ENCODE measurements around the gene NHEJ1.

Gene NHEJ1

GRCh38 chr2:219182331-219183150 is 21.9 kb upstream of the NHEJ1 start:
- H3K4me3 ChIP-seq (ENCODE audit: low read length) = no peak overlapping the region
- TF ChIP-seq CTCF (IDR thresholded peaks at IDR 0.05; ENCODE audit: low read depth, low read length, poor library complexity, severe bottlenecking) = no peak
- TF ChIP-seq EZH2phosphoT487 (IDR thresholded peaks at IDR 0.05; ENCODE audit: borderline replicate concordance, low read length) = no peak

DNA sequence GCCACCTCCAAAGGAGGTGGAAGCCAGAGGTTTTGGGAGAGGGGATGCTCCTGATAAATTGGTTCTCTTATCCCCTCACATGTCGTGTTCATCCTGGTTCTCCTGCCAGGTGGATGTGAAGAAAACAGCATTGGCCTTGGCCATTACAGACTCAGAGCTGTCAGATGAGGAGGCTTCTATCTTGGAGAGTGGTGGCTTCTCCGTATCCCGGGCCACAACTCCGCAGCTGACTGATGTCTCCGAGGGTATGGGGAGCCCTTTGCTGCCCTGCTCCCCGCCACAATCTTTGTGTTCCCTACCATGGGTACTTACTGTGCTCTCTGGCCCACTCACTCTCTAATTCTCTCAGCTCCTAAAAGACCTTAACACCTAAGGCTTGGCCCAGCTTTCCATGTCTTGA is 20.9 kb upstream of the NHEJ1 start:
- Histone ChIP-seq H3K27ac (ENCODE audit: low read depth, low read length) (no peak overlapping the region), H3K79me2 (ENCODE audit: control insufficient read depth, low read length) (peaks cover 27% of the 10 kb centered on the region), H4K20me1 (ENCODE audit: control insufficient read depth, insufficient read depth, low read depth, low read length) (0 out of 2 replicates have a peak, but pooled peaks cover 5% of the 10 kb centered on the region), H3K4me2 (ENCODE audit: low read length) (no peak overlapping the region), H3K36me3 (ENCODE audit: control insufficient read depth, low read length) (peaks cover 69% of the 10 kb centered on the region), H3K9me3 (ENCODE audit: control insufficient read depth, insufficient read depth, low read length) (no peaks in the 10 kb centered on the region), H3K4me1 (ENCODE audit: control insufficient read depth, low read length) (peaks cover 20% of the 10 kb centered on the region), H3K9me2 (replicated peaks; ENCODE audit: control insufficient read depth, low read length) (no peaks in the 10 kb centered on the region), H3K27me3 (ENCODE audit: control insufficient read depth, low read length) (no peaks in the 10 kb centered on the region), H3F3A (ENCODE audit: control insufficient read depth, insufficient read depth) (peaks cover 15% of the 10 kb centered on the region), H3K4me3 (ENCODE audit: low read length) (no peak overlapping the region)
- TF ChIP-seq CTCF (IDR thresholded peaks at IDR 0.05; ENCODE audit: low read depth, low read length, poor library complexity, severe bottlenecking) (no peak), EZH2phosphoT487 (IDR thresholded peaks at IDR 0.05; ENCODE audit: borderline replicate concordance, low read length) (no peak)

More at GRCh38 chr2:219182331-219183150, 21.9 kb upstream of the NHEJ1 start:
- H3K79me2 ChIP-seq (ENCODE audit: control insufficient read depth, low read length) = peaks cover 24% of the 10 kb centered on the region
- no peak overlapping the region for H3K27ac ChIP-seq (ENCODE audit: low read depth, low read length)
- H3K4me1 ChIP-seq (ENCODE audit: control insufficient read depth, low read length) = peaks cover 14% of the 10 kb centered on the region
- no peaks in the 10 kb centered on the region for H3K9me3 ChIP-seq (ENCODE audit: control insufficient read depth, insufficient read depth, low read length)
- H3K36me3 ChIP-seq (ENCODE audit: control insufficient read depth, low read length) = peaks cover 65% of the 10 kb centered on the region
- H3K9me2 ChIP-seq (replicated peaks; ENCODE audit: control insufficient read depth, low read length) = no peaks in the 10 kb centered on the region
- peaks cover 7% of the 10 kb centered on the region for H3F3A ChIP-seq (ENCODE audit: control insufficient read depth, insufficient read depth)
- H4K20me1 ChIP-seq (ENCODE audit: control insufficient read depth, insufficient read depth, low read depth, low read length) = 0 out of 2 replicates have a peak, but pooled peaks cover 5% of the 10 kb centered on the region
- no peak overlapping the region for H3K4me2 ChIP-seq (ENCODE audit: low read length)
- H3K27me3 ChIP-seq (ENCODE audit: control insufficient read depth, low read length) = no peaks in the 10 kb centered on the region

DNA sequence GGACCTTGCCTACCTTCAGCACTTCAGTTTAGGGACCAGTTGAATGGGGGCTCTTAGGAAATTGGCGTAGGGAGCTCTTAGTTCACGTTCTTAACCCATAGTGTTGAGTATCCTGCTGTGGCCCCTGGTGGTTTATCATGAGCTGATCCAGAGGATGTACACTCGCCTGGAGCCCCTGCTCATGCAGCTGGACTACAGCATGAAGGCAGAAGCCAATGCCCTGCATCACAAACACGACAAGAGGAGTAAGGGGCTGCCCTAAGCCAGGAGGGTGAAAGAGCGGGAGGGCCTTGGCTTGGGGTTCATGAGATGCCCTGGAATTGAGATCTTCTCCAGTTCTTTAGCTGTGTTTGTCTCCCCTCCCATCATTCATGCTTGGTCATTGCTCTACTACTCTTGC is 20.3 kb upstream of the NHEJ1 start:
- peaks cover 22% of the 10 kb centered on the region for H3K4me1 ChIP-seq (ENCODE audit: control insufficient read depth, low read length)
- no peak for TF ChIP-seq CTCF (IDR thresholded peaks at IDR 0.05; ENCODE audit: low read depth, low read length, poor library complexity, severe bottlenecking)
- H3K36me3 ChIP-seq (ENCODE audit: control insufficient read depth, low read length) = peaks cover 71% of the 10 kb centered on the region
- H3K4me3 ChIP-seq (ENCODE audit: low read length) = no peak overlapping the region
- H3K27ac ChIP-seq (ENCODE audit: low read depth, low read length) = no peak overlapping the region
- H3K9me2 ChIP-seq (replicated peaks; ENCODE audit: control insufficient read depth, low read length) = no peaks in the 10 kb centered on the region
- no peak overlapping the region for H3K4me2 ChIP-seq (ENCODE audit: low read length)
- peaks cover 33% of the 10 kb centered on the region for H3K79me2 ChIP-seq (ENCODE audit: control insufficient read depth, low read length)
- H3F3A ChIP-seq (ENCODE audit: control insufficient read depth, insufficient read depth) = peaks cover 16% of the 10 kb centered on the region
- no peaks in the 10 kb centered on the region for H3K27me3 ChIP-seq (ENCODE audit: control insufficient read depth, low read length)
- 0 out of 2 replicates have a peak, but pooled peaks cover 5% of the 10 kb centered on the region for H4K20me1 ChIP-seq (ENCODE audit: control insufficient read depth, insufficient read depth, low read depth, low read length)
- no peaks in the 10 kb centered on the region for H3K9me3 ChIP-seq (ENCODE audit: control insufficient read depth, insufficient read depth, low read length)

Data from DOHH2 (cell line).